ENCODE results near the gene PRB4.
"Not testable (repeated sequence)": the region's sequence is repeated elsewhere in the genome, so short reads cannot be mapped to it uniquely, and the experiment has no call there.

PRB4 gene

GRCh38 chr12:11310336-11310735 is at the start of gene PRB4:
Gene PRB4, minus strand, starts transcription at chr12:11310436. Its CDS starts 38 bp downstream, at chr12:11310398.
- DNase-seq (ENCODE audit: low read depth, low spot score): no peak

DNA sequence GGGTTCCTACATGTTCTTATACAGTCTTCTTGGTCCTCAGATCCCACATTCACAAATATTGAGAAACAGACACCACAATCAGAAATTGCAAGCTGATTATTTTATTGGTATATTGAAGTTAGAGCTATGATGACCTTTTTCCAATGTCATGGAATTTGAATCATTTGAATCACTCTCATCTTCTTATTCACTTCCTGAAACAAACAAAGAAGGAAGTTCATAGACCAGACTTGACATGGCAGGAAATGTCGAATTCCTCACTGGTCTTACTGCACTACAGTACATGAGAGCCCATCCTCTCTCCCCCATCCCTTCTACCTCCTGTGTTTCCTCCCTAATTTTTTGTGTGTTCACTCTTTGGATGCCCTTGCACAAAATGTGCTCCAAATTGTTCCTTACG is 41.5 kb upstream of the PRB4 start:
- DNase-seq (ENCODE audit: low read depth, low spot score): not testable (repeated sequence)

- DNase-seq (ENCODE audit: low read depth, low spot score): no peak
Observed at GRCh38 chr12:11348439-11348838, 38.2 kb upstream of the PRB4 start.

DNA sequence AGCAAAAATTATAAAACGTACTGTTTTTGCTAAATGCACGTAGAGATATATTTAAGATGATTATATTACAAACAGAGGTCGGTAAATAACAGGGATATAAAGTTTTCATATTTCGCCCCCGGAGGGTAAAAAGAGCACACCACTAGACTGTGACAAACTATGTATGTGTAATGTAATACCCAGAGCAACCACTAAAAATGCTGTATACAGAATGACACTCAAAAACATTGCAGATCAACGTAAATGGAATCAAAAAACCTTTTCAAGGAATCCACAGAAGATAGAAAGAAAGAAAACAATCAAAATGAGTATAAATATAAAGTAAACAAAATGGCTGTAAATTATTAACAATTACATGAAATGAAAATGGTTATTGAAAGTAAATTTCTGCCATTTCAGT is 37.6 kb upstream of the PRB4 start:
- no peak for DNase-seq (ENCODE audit: low read depth, low spot score)

DNA sequence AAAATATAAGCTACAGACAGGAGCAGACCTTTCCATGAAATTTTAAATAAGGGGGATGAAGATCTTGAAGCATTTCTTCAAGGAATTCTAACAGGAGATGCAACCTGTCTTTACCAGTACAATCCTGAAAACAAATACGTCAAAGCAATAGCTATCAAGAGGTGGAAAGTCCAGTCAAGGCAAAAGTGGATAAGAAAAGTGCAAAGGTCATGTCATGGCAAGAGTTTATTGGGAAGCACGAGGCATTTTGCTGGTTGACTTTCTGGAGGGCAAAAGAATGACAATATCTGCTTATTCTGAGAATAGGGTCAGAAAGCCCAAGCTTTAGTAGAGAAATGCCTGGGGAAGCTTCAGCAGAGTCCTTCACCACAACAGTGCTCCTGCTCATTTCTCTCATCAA is 34.3 kb upstream of the PRB4 start:
- no peak for DNase-seq (ENCODE audit: low read depth, low spot score)

- no peak for DNase-seq (ENCODE audit: low read depth, low spot score)
Observed at GRCh38 chr12:11324426-11324825, 14.2 kb upstream of the PRB4 start.

DNA sequence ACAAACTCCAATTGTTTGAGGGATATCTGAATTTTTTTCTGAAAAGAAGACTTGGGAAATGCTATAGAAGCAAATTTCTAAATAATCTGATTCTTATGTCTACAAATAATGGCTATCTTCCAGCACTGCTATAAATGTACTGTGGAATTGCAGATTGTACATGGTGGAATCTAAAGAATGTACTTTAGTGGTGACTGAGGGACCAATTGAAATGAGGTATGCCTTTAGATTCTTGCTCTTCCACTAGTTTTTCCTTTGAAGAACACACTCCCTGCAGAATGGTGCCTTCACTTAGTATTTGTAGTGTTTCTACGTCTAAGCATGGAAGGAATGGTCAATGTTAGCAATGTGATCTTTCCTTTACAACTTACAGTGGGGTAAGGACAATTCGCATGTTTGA is 11.7 kb upstream of the PRB4 start:
- DNase-seq (ENCODE audit: low read depth, low spot score): no peak

- DNase-seq (ENCODE audit: low read depth, low spot score): no peak
Observed at GRCh38 chr12:11307143-11307542, 3.1 kb downstream of the PRB4 start.

DNA sequence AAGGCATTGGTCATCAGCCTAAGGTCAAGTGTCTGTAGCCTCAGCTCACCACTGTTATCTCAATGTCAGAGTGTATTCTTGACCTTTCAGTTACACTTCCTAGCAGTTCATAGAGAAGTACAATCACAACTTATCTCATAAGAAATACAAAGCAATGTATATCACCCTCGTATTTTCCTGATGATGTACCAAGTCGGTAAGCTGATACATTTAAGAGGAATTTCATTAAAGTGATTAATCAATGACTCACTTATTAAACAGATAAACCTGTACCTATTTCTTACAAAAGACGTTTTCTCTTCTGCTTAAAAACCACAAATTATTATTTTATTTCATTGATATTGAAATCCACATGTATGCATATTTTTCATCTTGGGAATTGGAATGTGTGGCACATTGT is 36.8 kb downstream of the PRB4 start:
- DNase-seq (ENCODE audit: low read depth, low spot score): no peak

DNA sequence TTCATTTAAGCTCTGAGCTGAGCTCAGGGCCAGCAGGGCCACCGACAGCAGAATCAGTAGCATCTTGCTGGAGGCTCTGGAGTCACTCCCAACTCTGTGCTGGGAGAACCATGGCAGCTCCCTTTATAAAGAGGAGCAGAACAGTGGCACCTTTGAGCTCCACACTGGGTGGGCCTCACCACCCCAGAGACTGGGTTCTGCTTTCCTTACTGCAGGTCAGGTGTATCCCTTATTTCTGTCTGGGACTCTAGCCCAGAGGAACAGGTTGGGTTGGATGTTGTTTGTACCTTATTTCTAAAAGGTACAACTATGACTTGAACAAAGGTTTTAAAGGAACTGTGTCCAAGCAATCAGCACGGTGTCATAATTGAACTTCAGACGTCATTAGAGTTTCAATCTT is 40.6 kb downstream of the PRB4 start, which contains the start of gene PRB3:
TSS of gene PRB3 (minus strand) at position 101 of the 400 bp plus-strand sequence. CDS start at position 63, 38 bp downstream.
- DNase-seq (ENCODE audit: low read depth, low spot score): no peak

GRCh38 chr12:11264501-11264900 is 45.7 kb downstream of the PRB4 start:
- DNase-seq (ENCODE audit: low read depth, low spot score): no peak
